Measurements from ENCODE around the gene BNC2.

DNA sequence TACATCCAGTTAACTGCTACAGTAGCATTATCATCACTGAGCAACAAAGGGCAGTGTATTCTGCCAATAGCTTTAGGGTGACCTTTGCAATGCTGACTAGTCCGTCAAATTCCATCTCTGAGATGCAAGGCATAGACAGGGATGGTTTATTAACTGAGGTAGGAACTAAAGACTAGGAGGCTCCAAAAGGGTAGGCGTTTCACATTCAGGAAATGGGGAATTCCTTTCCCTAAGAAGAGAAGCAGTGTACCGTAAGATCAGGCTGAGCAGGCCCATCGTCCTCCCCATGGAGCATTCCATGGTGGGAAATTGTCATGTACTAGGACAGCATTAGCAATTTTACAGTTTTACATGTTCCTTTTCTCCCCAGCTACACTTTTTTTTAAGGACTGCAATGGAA lies 157.7 kb downstream of the BNC2 start:
- TF ChIP-seq, protein P1, sequence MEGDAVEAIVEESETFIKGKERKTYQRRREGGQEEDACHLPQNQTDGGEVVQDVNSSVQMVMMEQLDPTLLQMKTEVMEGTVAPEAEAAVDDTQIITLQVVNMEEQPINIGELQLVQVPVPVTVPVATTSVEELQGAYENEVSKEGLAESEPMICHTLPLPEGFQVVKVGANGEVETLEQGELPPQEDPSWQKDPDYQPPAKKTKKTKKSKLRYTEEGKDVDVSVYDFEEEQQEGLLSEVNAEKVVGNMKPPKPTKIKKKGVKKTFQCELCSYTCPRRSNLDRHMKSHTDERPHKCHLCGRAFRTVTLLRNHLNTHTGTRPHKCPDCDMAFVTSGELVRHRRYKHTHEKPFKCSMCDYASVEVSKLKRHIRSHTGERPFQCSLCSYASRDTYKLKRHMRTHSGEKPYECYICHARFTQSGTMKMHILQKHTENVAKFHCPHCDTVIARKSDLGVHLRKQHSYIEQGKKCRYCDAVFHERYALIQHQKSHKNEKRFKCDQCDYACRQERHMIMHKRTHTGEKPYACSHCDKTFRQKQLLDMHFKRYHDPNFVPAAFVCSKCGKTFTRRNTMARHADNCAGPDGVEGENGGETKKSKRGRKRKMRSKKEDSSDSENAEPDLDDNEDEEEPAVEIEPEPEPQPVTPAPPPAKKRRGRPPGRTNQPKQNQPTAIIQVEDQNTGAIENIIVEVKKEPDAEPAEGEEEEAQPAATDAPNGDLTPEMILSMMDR (IDR thresholded peaks at IDR 0.05): no peak
- no peak for TF ChIP-seq POLR2A (IDR thresholded peaks at IDR 0.05)
